OCI-LY7 (cell line): ENCODE measurements around the gene CELA3B. TPM values are rescaled to one million over a fixed set of nuclear protein-coding genes. Genes with fewer than 3 reads are reported as not detected.

Source experiments
- BruUV-seq: library from RNA; stranded (reverse); fragments of 400-500 nt; replicated peaks from 2 replicates; lab custom pipeline; 2021; lab: Mats Ljungman, UMichigan
- CTCF ChIA-PET: fragments of 300-600 bp; sonication (Branson Sonifier 250); formaldehyde crosslinking; loops from one replicate; lab custom pipeline; 2022; ENCODE audit warnings: antibody characterized with exemption; ENCODE audit not compliant: unreplicated experiment; lab: Charles Lee
- POLR2A ChIA-PET: fragments of 300-600 bp; sonication (Branson Sonifier 250); formaldehyde crosslinking; loops from one replicate; lab custom pipeline; 2022; ENCODE audit warnings: antibody characterized with exemption; lab: Charles Lee
- DNase-seq: peaks from one replicate; pipeline ENCODE4 v3.0.0-alpha.2; 2015; ENCODE audit warnings: low spot score
- H2AFZ ChIP-seq: fragments of 200-600 bp; sonication (generic), shearing (Covaris generic); 2 replicates; pipeline ENCODE4 v1.6.1; 2014; ENCODE audit warnings: mild to moderate bottlenecking, antibody characterized with exemption, low read length, moderate library complexity
- H3K27ac ChIP-seq: fragments of 200-600 bp; sonication (generic); 2 replicates; pipeline ENCODE4 v1.5.1; 2014; ENCODE audit warnings: mixed run types, low read depth, mild to moderate bottlenecking, moderate library complexity, low read length, inconsistent platforms; ENCODE audit not compliant: poor library complexity, severe bottlenecking
- H3K36me3 ChIP-seq: fragments of 200-600 bp; sonication (generic); 2 replicates; pipeline ENCODE4 v1.6.1; 2014; ENCODE audit warnings: mild to moderate bottlenecking, antibody characterized with exemption, low read length, moderate library complexity, mixed read lengths; ENCODE audit not compliant: insufficient read depth
- H3K4me1 ChIP-seq: fragments of 200-600 bp; sonication (generic); 2 replicates; pipeline ENCODE4 v1.5.1; 2014; ENCODE audit warnings: mild to moderate bottlenecking, low read length; ENCODE audit not compliant: insufficient read depth, poor library complexity, severe bottlenecking
- H3K4me2 ChIP-seq: fragments of 200-600 bp; sonication (generic); 2 replicates; pipeline ENCODE4 v1.6.1; 2014; ENCODE audit warnings: mild to moderate bottlenecking, low read length
- H3K4me3 ChIP-seq: fragments of 200-600 bp; sonication (generic); 2 replicates; pipeline ENCODE4 v1.5.1; 2014; ENCODE audit warnings: mild to moderate bottlenecking, low read depth, low read length; ENCODE audit not compliant: poor library complexity, severe bottlenecking
- H3K79me2 ChIP-seq: fragments of 200-600 bp; sonication (generic); 2 replicates; pipeline ENCODE4 v1.6.1; 2016; ENCODE audit warnings: low read depth, mild to moderate bottlenecking, low read length, moderate library complexity, mixed read lengths; ENCODE audit not compliant: insufficient read depth
- H3K9me2 ChIP-seq: fragments of 200-600 bp; sonication (generic); 2 replicates; pipeline ENCODE4 v1.6.1; 2016; ENCODE audit warnings: mild to moderate bottlenecking, low read length, mixed read lengths; ENCODE audit not compliant: insufficient read depth
- H3K9me3 ChIP-seq: fragments of 200-600 bp; sonication (generic); 2 replicates; pipeline ENCODE4 v1.6.1; 2014; ENCODE audit warnings: mild to moderate bottlenecking, mixed run types, low read length, mixed read lengths
- H4K20me1 ChIP-seq: fragments of 200-600 bp; sonication (generic); 2 replicates; pipeline ENCODE4 v1.6.1; 2014; ENCODE audit warnings: mild to moderate bottlenecking, antibody characterized with exemption, low read length, moderate library complexity, mixed read lengths; ENCODE audit not compliant: insufficient read depth
- EZH2phosphoT487 ChIP-seq: fragments of 200-600 bp; sonication (generic); IDR thresholded peaks from 2 replicates; pipeline ENCODE4 v1.6.1; 2018; ENCODE audit warnings: low read depth, borderline replicate concordance, mild to moderate bottlenecking, mixed run types, antibody characterized with exemption, low read length, moderate library complexity, mixed read lengths
- intact Hi-C: fragments of 100-400 bp; cut with micrococcal nuclease; formaldehyde crosslinking; loops from one replicate; pipeline ENCODE4 v1.10.0; 2022; ENCODE audit not compliant: unreplicated experiment
- total RNA-seq, 2 experiments: library from RNA; depleted of rRNA in 1 of 2; stranded (reverse); fragments of >200 nt in 1 of 2; shearing (Covaris generic) in 1 of 2; gene quantifications; 2 replicates each; pipeline ENCODE4 v1.2.3, GENCODE V29; 2014 to 2022
- TF ChIP-seq, protein P1 (sequence below): fragments of 200-600 bp; sonication (generic); conservative IDR thresholded peaks from 2 replicates; pipeline ENCODE4 v1.5.1; 2014; ENCODE audit warnings: mild to moderate bottlenecking, antibody characterized with exemption, low read length, moderate library complexity, mixed read lengths

CELA3B gene
- total RNA-seq, 2 experiments from 2014 or later = not detected

DNA sequence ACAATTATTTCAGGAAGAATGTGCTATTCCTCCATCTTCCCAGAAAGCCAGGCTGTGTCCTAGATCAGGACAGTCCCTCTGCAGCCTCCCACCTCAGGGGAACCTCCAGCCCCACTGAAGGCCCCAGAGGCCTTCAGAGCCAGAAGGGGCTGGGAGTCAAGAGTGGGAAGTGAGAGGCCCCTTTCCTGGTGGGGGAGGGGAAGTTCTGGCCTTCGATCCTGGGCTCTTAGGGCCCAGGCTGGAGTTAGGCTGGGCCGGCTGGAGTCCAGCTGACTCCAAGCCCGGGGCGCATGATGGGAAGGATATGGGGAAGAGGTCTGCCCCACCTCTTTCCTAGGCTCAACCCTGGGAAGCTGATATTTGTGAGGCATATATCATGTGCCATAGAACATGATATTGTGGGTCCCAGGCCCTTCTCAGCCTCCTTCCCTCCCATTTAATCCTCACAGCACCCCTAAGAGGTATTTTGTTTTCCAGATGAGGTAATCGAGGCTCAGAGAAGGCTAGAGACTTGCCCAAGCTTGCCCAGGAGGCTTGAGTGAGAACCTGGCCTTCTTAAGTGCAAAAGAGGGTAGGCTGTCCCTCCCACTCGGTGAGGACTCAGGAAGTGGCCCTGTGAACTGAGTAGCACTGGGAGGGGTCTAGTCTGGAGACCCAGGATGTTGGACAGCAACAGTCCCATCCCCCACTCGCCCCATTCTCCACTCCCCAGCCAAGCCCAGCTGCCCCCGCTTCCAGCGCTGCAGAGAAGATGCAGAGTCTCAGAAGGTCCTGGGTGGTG is 21.1 kb upstream of the CELA3B start:
- Histone ChIP-seq H2AFZ (no peak overlapping the region), H4K20me1 (no peaks in the 10 kb centered on the region), H3K36me3 (no peaks in the 10 kb centered on the region), H3K4me3 (no peak overlapping the region), H3K9me3 (no peaks in the 10 kb centered on the region), H3K9me2 (no peaks in the 10 kb centered on the region), H3K4me2 (no peak overlapping the region), H3K79me2 (no peaks in the 10 kb centered on the region), H3K4me1 (no peaks in the 10 kb centered on the region), H3K27ac (no peak overlapping the region)
- POLR2A ChIA-PET = no interaction called here
- no TSS peak for BruUV-seq
- intact Hi-C loops = no loop called here
- CTCF ChIA-PET = no interaction called here
- TF ChIP-seq EZH2phosphoT487 = no peak
- TF ChIP-seq, protein P1, sequence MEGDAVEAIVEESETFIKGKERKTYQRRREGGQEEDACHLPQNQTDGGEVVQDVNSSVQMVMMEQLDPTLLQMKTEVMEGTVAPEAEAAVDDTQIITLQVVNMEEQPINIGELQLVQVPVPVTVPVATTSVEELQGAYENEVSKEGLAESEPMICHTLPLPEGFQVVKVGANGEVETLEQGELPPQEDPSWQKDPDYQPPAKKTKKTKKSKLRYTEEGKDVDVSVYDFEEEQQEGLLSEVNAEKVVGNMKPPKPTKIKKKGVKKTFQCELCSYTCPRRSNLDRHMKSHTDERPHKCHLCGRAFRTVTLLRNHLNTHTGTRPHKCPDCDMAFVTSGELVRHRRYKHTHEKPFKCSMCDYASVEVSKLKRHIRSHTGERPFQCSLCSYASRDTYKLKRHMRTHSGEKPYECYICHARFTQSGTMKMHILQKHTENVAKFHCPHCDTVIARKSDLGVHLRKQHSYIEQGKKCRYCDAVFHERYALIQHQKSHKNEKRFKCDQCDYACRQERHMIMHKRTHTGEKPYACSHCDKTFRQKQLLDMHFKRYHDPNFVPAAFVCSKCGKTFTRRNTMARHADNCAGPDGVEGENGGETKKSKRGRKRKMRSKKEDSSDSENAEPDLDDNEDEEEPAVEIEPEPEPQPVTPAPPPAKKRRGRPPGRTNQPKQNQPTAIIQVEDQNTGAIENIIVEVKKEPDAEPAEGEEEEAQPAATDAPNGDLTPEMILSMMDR = no peak
- no peak for DNase-seq

DNA sequence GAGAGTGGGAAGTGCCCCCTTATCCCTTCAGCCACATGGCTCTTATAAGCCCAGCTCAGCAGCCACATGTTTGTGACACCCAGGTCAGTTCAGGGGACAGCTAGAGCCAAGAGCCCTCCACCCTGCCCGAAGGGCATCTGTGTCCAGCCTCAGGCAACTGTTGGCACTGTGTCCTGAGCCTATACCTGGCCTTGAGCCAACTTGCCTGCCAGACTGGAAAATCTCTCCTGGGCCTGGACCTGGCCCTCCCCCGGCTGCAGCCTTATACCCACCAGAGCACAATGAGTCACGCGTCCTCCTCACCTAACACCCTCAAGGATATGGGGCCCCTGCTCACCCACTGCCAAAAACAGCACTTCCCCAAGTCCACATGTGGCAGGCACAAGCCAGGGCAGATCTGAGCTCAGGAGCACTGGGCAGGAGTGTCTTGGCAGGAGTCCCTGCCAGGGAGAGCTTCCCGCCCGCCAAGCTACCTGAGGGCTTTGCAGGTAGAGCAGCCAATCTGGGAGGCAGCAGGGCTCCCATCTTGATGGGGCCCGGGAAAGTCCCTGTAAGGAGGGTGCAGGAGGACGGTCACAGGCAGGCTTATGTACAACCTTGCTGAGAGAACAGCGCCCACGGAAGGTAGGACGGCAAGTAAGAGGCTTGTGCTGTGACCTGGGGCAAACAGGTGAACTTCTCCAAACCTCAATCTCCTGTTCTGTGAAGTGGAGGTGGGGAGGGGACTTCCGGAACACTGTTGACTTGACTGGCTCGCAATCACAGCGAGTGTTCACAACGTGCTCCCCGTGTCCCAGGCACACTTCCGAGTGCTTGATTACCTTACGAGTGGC is 19.9 kb upstream of the CELA3B start:
- intact Hi-C loops = no loop called here
- H4K20me1 ChIP-seq = no peaks in the 10 kb centered on the region
- H2AFZ ChIP-seq = no peak overlapping the region
- no peak overlapping the region for H3K4me2 ChIP-seq
- no TSS peak for BruUV-seq
- H3K4me1 ChIP-seq = no peaks in the 10 kb centered on the region
- H3K36me3 ChIP-seq = no peaks in the 10 kb centered on the region
- CTCF ChIA-PET = no interaction called here
- no peaks in the 10 kb centered on the region for H3K79me2 ChIP-seq
- no peak overlapping the region for H3K27ac ChIP-seq
- no peaks in the 10 kb centered on the region for H3K9me3 ChIP-seq
- POLR2A ChIA-PET = no interaction called here
- no peak overlapping the region for H3K4me3 ChIP-seq
- DNase-seq = peak; percentile 5
- no peak for TF ChIP-seq EZH2phosphoT487
- TF ChIP-seq, protein P1 = no peak
- H3K9me2 ChIP-seq = no peaks in the 10 kb centered on the region
